ENCODE results near the gene STAT4.
"Not testable (repeated sequence)": the region's sequence is repeated elsewhere in the genome, so short reads cannot be mapped to it uniquely, and the experiment has no call there.

STAT4 gene

GRCh38 chr2:191012346-191012745 is 138.4 kb downstream of the STAT4 start:
- DNase-seq: no peak

GRCh38 chr2:191010887-191011885 is 139.6 kb downstream of the STAT4 start:
- no peak for DNase-seq

- no peak for DNase-seq
Observed at GRCh38 chr2:191009541-191010374, 141.0 kb downstream of the STAT4 start.

- no peak for DNase-seq
Observed at GRCh38 chr2:191008286-191008685, 142.5 kb downstream of the STAT4 start.

- DNase-seq: no peak
Observed at GRCh38 chr2:191006997-191007783, 143.6 kb downstream of the STAT4 start.

GRCh38 chr2:191006297-191006696 is 144.5 kb downstream of the STAT4 start:
- DNase-seq: no peak

DNA sequence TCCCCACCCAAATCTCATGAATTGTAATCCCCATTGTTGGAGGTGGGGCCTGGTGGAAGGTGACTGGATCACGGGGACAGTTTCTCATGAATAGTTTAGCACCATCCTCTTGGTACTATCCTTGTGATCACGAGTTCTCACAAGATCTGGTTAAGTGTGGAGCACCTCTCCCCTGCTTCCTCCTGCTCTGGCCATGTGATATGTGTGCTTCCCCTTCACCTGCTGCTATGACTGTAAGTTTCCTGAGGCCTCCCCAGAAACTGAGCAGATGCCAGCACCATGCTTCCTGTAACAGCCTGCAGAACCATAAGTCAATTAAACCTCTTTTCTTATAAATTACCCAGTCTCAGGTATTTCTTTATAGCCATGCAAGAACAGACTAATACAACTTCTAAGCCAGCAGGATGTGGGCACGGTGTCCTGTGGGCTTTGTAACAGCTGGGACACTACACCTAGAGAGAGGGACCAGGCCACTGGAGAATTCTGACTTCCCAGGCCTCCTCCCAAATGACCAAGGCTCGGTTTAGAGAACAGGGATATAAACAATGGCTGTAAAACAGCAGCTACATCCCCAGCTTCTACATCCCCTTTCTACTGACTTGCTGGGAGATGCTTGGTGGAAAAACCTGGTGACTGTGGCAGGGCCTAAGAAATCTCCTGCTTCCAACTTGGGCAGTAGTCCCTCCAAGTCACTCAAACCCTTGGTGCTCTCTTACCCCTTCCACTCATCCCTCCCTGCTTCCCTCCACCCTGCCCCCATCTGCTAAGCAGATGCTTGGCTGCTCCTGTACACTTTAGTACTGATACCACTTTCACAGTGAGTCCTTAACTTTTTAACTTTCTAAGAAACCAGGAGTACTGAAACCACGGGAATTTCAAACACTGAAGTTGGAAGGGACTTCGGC is 147.1 kb downstream of the STAT4 start:
- no peak for DNase-seq

GRCh38 chr2:191001624-191002023 is 149.2 kb downstream of the STAT4 start:
- no peak for DNase-seq

DNA sequence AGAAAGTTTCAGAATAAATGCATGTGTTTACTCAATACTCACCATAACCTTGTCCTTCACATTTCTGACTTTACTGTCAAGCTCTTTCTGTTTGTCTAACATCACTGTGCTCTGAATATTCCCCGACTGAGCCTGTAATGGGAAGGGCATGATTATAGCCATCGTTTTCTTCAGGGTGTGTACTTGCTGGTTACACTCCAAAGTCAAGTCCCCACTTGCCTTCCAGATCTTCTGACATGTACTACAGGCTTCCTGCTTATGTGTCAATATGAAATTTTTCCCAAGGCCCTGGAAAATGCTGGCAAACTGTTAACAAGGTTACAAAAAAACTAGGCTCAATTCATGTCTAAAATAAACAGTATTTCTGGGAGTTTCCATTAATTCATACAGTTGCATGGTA is 149.8 kb downstream of the STAT4 start:
- no peak for DNase-seq

DNA sequence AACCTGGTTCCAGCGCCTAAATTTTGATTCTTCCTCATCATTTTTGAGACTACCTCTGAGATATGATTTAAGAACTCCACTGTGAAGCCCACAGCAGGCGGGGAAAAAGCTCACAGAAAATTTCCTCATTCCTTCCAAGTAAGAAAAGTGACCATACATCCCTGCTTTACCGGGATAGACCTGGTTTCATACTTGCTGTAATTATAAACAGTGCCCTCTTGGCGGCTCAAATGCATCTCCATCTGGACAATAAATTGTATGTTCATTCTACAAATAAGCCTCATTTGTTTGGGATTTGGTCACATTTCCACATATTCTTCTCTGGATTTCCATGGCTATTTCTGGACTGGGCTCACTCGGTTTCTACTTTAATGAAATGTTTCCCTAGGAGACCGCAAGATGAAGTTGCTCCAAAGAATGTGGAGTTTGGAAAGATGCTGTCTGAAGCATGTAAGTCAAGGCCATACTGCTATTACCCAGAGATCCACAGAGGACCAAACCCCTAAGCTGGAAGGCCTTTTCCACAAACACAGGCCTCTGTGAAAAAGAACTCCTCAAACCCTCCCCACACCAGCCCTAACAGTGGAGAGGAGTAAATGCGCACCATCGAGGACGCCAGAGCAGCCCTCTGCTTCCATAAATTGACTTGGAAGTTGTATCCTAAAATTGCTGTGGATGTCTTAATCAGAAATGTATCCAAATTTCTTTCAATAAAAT is 150.7 kb downstream of the STAT4 start:
- DNase-seq: no peak

GRCh38 chr2:190999058-190999457 is 151.7 kb downstream of the STAT4 start:
- no peak for DNase-seq

DNA sequence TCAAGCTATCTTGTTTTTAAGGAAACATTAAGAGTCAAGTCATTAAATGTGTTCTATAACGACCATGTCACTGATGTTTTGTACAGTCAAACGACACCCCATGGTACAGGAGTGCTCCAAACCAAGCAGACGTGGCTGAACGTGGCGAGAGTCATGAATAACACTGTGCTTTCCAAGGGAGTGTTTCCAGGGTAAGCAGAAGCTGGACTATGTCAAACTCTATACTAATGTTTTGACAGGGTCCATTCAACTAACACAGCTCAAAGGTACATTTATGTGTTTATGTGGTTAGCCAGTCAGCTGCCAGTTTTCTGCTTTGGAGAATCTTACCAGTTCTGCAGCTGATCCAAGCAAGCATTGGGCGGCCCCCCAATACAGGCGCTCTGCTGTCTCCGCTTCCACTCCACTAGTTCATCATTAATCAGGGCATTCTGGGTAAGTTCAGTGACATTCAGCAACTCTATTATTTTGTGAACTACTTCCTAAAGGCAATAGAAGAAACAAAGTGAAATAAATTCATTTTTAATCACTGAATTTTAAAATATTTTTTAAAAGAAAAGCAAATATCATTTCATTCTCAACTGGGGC is 153.2 kb downstream of the STAT4 start:
- no peak for DNase-seq

- DNase-seq: no peak
Observed at GRCh38 chr2:190996947-190997346, 153.8 kb downstream of the STAT4 start.

DNA sequence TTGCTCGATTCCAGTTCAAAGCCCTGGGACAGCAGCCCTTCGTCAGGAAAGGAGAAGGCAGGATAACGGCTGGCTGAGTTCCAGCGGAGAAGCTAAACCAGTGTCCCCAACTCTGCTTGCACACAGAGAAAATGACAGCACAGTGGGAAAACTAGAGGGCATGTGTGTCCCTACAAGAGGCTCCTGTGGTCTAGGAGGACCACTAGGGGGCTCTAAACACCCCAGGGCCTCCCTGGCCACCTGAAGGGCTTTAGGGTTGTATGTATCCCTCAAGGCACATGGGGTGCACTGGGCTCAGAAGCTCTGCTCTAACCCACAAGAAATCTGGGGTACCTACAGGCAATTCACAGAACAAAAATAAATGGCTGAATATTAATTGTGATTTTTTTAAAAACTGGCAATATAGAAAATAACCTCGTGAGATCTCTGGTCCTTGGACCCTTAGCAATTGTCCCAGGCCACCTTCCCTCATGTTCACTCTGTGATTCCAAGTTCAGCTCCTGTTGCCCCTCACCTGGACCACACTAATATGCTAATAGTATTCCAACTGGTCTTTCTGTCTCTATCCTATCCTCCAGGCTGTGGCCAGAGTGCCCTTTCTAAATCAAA is 154.4 kb downstream of the STAT4 start:
- no peak for DNase-seq

GRCh38 chr2:190995315-190995714 is 155.5 kb downstream of the STAT4 start:
- DNase-seq: not testable (repeated sequence)

DNA sequence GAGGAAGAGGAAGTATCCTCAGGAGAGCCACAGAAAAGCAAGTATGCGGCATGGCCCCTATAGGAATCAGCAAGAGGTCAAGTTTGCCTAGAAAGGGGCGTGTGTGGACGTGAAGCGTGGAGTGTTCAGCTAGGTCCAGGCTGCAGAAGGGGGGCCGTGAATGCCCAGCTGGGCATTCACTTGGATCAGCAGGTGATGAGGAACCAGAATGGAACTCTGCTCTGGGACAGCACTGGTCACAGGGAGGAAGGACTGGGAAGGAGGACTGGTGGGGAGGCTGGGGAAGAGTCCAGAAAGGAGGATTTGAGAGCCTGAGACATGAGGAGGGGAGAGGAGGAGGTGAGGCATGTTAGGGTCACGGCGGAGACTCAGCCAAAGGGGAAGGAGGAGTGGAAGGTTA is 156.6 kb downstream of the STAT4 start:
- DNase-seq: no peak

DNA sequence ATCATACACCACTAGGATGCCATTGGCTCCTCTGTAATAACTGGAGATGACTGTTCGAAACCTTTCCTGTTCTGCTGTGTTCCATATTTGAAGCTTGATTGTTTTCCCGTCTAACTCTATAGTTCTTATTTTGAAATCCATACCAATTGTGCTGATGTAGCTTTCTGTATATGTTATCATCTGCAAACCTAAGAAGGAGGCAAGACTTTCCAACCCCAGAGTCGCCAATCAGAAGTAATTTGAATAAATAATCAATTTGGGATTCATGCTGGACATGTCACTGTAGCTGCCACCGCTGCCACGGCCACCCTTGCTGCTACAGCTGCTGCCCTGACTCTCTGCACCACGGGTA is 157.5 kb downstream of the STAT4 start:
- DNase-seq: no peak

DNA sequence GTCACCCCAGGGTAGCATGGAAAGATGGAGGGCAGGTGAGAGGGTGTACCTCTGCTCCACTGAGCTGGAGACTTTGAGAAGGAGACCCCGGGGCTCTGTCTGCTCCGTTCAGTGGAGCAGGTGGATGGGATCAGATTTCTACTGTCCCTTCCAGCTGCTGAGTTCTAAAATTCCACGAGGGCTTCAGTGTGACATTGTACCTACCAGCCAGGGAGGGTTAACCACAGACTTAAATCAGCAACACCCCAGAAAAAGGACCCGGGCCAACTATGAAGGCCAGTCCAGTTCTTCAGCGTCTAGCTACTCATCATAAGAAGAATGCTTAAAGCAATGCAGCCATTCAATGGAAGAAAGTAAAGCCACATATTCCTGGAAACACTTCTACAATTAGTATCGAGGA is 160.7 kb downstream of the STAT4 start:
- no peak for DNase-seq

GRCh38 chr2:190988910-190989309 is 161.9 kb downstream of the STAT4 start:
- no peak for DNase-seq

- no peak for DNase-seq
Observed at GRCh38 chr2:190987938-190988337, 162.9 kb downstream of the STAT4 start.
